HepG2 (cell line): ENCODE data around the gene RASA2. TPM values are rescaled to one million over a fixed set of nuclear protein-coding genes. Genes with fewer than 3 reads are reported as not detected.
A peak's percentile ranks its signal among the peaks of the same experiment; 100 is the strongest.

Experiments
- GATA4 ChIP-seq: sonication (generic); IDR thresholded peaks from 2 replicates; pipeline ENCODE4 v1.6.1; 2016; ENCODE audit warnings: antibody characterized with exemption, low read depth, borderline replicate concordance
- GATAD1 ChIP-seq: IDR thresholded peaks from 2 replicates; pipeline ENCODE4 v1.6.1; 2016; ENCODE audit warnings: missing genetic modification reagents, missing compliant biosample characterization
- HOXA5 ChIP-seq: sonication (generic); formaldehyde crosslinking; IDR thresholded peaks from 2 replicates; pipeline ENCODE4 v1.4.0; 2020; ENCODE audit warnings: missing genetic modification reagents
- KAT7 ChIP-seq: IDR thresholded peaks from 2 replicates; pipeline ENCODE4 v1.6.1; 2018; ENCODE audit warnings: borderline replicate concordance, missing compliant biosample characterization
- KMT2B ChIP-seq: IDR thresholded peaks from 2 replicates; pipeline ENCODE4 v1.6.1; 2016; ENCODE audit warnings: missing genetic modification reagents, missing compliant biosample characterization
- MTA1 ChIP-seq: sonication (generic); formaldehyde crosslinking; IDR thresholded peaks from 2 replicates; pipeline ENCODE4 v1.4.0; 2020; ENCODE audit warnings: missing genetic modification reagents, mild to moderate bottlenecking, borderline replicate concordance
- SMYD3 ChIP-seq: sonication (generic); formaldehyde crosslinking; IDR thresholded peaks from 2 replicates; pipeline ENCODE4 v1.8.1; 2023; ENCODE audit warnings: mild to moderate bottlenecking, missing genetic modification reagents
- TCF7 ChIP-seq: sonication (generic); IDR thresholded peaks from 2 replicates; pipeline ENCODE4 v1.6.1; 2016; ENCODE audit warnings: antibody characterized with exemption, low read depth
- XBP1 ChIP-seq: sonication (generic); formaldehyde crosslinking; IDR thresholded peaks from 2 replicates; pipeline ENCODE4 v1.5.0; 2020; ENCODE audit warnings: missing genetic modification reagents
- ZNF614 ChIP-seq: IDR thresholded peaks from 2 replicates; pipeline ENCODE4 v1.6.1; 2018; ENCODE audit warnings: missing biosample characterization, missing genetic modification reagents, inconsistent platforms, borderline replicate concordance
- ZSCAN22 ChIP-seq: sonication (generic); formaldehyde crosslinking; IDR thresholded peaks from 2 replicates; pipeline ENCODE4 v1.4.0; 2020; ENCODE audit warnings: mild to moderate bottlenecking, missing genetic modification reagents
- polyA plus RNA-seq, 8 experiments: library from polyadenylated mRNA; depleted of rRNA in 3 of 8; stranded (reverse) in 7 of 8; unstranded in 1 of 8; fragments of >200 nt; fragmentation: Illumina TruSeq in 4 of 8; extraction: Trizol in 4 of 8; gene quantifications; 2 replicates each; pipeline versions ENCODE4 v1.2.1 to v1.2.3, GENCODE V29; 2011 to 2016; ENCODE audit warnings: low read depth in 4 of 8, missing spikeins in 1 of 8, mixed read lengths in 1 of 8; ENCODE audit not compliant: insufficient read depth in 1 of 8
- total RNA-seq, 5 experiments: library from RNA; depleted of rRNA; stranded (reverse); fragments of >200 nt; fragmentation: Illumina TruSeq; extraction: Trizol; gene quantifications; 2 replicates each; pipeline ENCODE4 v1.2.3, GENCODE V29; 2016; ENCODE audit warnings: low read depth in 1 of 5
- TF ChIP-seq, protein P1 (sequence below): sonication (generic); formaldehyde crosslinking; conservative IDR thresholded peaks from 2 replicates; pipeline ENCODE4 v1.4.0; 2020; ENCODE audit warnings: missing genetic modification reagents
- TF ChIP-seq, protein P2 (sequence below), 2 experiments: fragments of 450-650 bp in 1 of 2; sonication (generic) in 1 of 2; formaldehyde crosslinking in 1 of 2; IDR thresholded peaks; 2 replicates each; pipeline versions ENCODE4 v1.6.1 to v1.8.0; 2016 to 2022; ENCODE audit warnings: antibody characterized with exemption in 1 of 2, mild to moderate bottlenecking in 1 of 2, missing genetic modification reagents in 1 of 2
- TF ChIP-seq, protein P3 (sequence below): sonication (generic); formaldehyde crosslinking; conservative IDR thresholded peaks from 2 replicates; pipeline ENCODE4 v1.8.0; 2022; ENCODE audit warnings: missing genetic modification reagents

Gene RASA2
- total and polyA plus RNA-seq, 2 of the 13 experiments (the other 11 are each of a cell fraction or from before 2014, with no cell fraction given): 5.4 to 8.5 TPM

DNA sequence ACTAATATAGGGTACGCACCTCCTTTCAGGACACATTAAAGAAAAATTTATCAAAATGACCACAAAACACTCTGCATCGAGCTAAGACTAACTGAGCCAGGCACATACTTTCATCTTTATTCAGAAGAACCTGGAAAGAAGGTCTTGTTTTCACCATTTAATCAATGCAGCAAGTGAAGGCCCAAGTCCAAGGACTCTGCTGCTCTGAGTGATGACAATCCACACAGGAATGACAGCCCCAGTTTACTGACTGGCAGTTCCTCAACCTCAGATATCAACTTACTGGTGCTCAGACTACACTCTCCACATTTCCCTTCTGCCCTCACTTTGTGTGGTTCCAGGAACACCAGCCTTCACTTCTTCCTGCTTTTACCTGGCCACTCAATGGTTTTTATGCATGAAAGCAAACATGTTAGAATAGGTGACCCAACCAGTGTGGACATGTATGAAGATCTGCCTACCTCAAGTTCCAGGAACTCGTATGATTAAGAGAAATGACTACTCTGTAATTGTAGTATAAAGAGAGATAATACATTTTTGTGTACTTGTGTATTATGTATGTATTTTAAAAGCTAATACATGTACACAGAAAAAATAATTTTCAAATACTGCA is 29.1 kb upstream of the RASA2 start (continued):
- TF ChIP-seq XBP1 (CRISPR knock-in tag): no peak
- 0 out of 2 replicates have a peak, but pooled peaks have one; percentile 28 for TF ChIP-seq GATAD1 (CRISPR knock-in tag)
- TF ChIP-seq GATA4: no peak
- TF ChIP-seq, protein P1, sequence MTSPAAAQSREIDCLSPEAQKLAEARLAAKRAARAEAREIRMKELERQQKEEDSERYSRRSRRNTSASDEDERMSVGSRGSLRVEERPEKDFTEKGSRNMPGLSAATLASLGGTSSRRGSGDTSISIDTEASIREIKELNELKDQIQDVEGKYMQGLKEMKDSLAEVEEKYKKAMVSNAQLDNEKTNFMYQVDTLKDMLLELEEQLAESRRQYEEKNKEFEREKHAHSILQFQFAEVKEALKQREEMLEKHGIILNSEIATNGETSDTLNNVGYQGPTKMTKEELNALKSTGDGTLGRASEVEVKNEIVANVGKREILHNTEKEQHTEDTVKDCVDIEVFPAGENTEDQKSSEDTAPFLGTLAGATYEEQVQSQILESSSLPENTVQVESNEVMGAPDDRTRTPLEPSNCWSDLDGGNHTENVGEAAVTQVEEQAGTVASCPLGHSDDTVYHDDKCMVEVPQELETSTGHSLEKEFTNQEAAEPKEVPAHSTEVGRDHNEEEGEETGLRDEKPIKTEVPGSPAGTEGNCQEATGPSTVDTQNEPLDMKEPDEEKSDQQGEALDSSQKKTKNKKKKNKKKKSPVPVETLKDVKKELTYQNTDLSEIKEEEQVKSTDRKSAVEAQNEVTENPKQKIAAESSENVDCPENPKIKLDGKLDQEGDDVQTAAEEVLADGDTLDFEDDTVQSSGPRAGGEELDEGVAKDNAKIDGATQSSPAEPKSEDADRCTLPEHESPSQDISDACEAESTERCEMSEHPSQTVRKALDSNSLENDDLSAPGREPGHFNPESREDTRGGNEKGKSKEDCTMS (CRISPR knock-in tag): no peak
- 0 out of 2 replicates have a peak, but pooled peaks have one; percentile 18 for TF ChIP-seq MTA1 (CRISPR knock-in tag)
- TF ChIP-seq, protein P2, sequence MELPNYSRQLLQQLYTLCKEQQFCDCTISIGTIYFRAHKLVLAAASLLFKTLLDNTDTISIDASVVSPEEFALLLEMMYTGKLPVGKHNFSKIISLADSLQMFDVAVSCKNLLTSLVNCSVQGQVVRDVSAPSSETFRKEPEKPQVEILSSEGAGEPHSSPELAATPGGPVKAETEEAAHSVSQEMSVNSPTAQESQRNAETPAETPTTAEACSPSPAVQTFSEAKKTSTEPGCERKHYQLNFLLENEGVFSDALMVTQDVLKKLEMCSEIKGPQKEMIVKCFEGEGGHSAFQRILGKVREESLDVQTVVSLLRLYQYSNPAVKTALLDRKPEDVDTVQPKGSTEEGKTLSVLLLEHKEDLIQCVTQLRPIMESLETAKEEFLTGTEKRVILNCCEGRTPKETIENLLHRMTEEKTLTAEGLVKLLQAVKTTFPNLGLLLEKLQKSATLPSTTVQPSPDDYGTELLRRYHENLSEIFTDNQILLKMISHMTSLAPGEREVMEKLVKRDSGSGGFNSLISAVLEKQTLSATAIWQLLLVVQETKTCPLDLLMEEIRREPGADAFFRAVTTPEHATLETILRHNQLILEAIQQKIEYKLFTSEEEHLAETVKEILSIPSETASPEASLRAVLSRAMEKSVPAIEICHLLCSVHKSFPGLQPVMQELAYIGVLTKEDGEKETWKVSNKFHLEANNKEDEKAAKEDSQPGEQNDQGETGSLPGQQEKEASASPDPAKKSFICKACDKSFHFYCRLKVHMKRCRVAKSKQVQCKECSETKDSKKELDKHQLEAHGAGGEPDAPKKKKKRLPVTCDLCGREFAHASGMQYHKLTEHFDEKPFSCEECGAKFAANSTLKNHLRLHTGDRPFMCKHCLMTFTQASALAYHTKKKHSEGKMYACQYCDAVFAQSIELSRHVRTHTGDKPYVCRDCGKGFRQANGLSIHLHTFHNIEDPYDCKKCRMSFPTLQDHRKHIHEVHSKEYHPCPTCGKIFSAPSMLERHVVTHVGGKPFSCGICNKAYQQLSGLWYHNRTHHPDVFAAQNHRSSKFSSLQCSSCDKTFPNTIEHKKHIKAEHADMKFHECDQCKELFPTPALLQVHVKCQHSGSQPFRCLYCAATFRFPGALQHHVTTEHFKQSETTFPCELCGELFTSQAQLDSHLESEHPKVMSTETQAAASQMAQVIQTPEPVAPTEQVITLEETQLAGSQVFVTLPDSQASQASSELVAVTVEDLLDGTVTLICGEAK (IDR thresholded peaks at IDR 0.05): no peak
- TF ChIP-seq, protein P2 (CRISPR knock-in tag; IDR thresholded peaks at IDR 0.05): no peak
- peak; percentile 27; the same call in 1 of the 2 replicates for TF ChIP-seq TCF7
- no peak for TF ChIP-seq HOXA5 (CRISPR knock-in tag)
- TF ChIP-seq ZSCAN22: no peak
- TF ChIP-seq ZNF614 (CRISPR knock-in tag): 0 out of 2 replicates have a peak, but pooled peaks have one; percentile 30
- TF ChIP-seq KAT7 (CRISPR knock-in tag): no peak
- TF ChIP-seq KMT2B (CRISPR knock-in tag): no peak
- TF ChIP-seq SMYD3 (CRISPR knock-in tag): no peak
- TF ChIP-seq, protein P3, sequence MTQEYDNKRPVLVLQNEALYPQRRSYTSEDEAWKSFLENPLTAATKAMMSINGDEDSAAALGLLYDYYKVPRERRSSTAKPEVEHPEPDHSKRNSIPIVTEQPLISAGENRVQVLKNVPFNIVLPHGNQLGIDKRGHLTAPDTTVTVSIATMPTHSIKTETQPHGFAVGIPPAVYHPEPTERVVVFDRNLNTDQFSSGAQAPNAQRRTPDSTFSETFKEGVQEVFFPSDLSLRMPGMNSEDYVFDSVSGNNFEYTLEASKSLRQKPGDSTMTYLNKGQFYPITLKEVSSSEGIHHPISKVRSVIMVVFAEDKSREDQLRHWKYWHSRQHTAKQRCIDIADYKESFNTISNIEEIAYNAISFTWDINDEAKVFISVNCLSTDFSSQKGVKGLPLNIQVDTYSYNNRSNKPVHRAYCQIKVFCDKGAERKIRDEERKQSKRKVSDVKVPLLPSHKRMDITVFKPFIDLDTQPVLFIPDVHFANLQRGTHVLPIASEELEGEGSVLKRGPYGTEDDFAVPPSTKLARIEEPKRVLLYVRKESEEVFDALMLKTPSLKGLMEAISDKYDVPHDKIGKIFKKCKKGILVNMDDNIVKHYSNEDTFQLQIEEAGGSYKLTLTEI (CRISPR knock-in tag): no peak
